HG02852 (cell line): ENCODE measurements around the gene LAD1.

Source experiments
- ATAC-seq: cut with Tn5 transposase; IDR thresholded peaks from one replicate; pipeline ENCODE4 v1.9.1; 2021; ENCODE audit warnings: mild to moderate bottlenecking, moderate library complexity; ENCODE audit not compliant: unreplicated experiment

Gene LAD1

GRCh38 chr1:201419746-201420607 lies 20.9 kb upstream of the LAD1 start:
- ATAC-seq = no peak

- ATAC-seq = no peak
Observed at GRCh38 chr1:201419256-201419655, 20.1 kb upstream of the LAD1 start.

DNA sequence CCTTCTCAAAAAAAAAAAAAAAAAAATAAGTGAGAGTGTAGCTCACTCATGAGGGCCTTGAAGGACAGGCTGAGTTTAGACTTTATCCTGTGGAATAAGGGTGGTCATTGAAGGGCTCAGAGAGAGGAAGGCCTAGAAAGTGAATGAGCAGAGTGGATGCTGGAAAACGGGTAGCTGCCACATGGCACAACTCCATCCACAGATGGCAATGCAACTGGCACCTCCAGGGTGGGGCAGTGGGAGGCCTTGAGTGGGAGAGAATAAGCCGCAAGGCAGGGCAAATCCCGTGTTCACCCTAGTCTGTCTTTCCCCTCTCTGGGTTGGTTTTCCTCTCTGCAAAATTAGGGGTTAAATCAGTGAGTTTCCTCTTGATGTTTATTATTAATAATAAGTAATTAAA lies 19.3 kb upstream of the LAD1 start:
- ATAC-seq = no peak

DNA sequence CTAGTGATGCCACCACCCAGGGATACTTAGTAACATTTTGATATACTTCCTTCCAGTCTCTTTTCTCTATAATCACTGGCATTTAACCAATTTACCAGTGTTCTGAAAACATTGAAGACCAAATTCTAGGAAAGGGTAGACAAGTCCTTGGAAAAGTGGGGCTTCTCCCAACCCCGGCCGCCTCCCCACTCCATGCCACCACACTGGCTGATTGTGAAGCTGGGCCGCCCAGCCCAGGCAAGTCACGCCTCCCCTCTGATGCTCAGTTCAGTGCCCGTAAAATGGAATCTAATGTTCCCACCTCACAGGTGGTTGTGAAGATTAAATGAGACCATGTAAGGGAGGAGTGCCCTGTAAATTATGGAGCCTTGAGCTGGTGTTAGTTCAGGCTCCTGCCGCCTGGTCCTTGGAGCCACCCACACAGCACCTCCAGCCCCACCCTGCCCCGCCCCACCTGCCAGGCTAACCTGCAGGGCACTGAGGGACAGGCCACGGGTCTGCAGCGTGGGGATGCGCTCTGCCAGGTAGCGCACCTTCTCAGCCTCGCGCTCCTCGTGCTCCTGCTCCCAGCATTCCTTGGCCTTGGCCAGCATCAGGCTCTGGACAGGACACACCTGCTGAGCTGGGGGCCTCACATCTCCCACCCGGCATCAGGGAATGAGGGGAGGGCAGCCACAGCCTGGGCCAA lies 15.1 kb upstream of the LAD1 start:
- ATAC-seq = no peak

DNA sequence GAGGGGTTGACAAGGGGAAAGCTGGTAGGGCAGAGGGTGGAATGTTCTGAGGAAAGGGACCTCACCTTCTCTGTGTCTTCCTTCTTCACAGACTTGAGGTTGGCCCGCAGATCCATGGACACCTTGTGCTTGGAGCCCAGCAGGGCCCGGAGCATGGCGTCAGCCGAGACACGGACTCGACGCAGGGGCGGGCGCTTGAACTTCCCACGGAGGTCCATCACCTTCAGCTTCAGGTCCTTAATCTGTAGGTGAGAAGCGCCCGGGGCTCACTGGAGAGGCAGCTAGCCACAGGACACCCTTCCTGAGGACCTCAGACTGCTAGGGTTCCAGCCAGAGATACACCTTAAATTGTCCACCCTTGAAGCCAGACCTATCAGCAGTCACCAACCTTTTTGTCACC lies 12.2 kb upstream of the LAD1 start:
- no peak for ATAC-seq

- no peak for ATAC-seq
Observed at GRCh38 chr1:201409440-201409839, 10.3 kb upstream of the LAD1 start.

- ATAC-seq = no peak
Observed at GRCh38 chr1:201408834-201409200, 9.7 kb upstream of the LAD1 start.

GRCh38 chr1:201408176-201408833 lies 9.2 kb upstream of the LAD1 start:
- ATAC-seq = no peak

- ATAC-seq = no peak
Observed at GRCh38 chr1:201406831-201407406, 7.8 kb upstream of the LAD1 start.

GRCh38 chr1:201405484-201405831 lies 6.3 kb upstream of the LAD1 start:
- ATAC-seq = no peak

- ATAC-seq = no peak
Observed at GRCh38 chr1:201404722-201405483, 5.8 kb upstream of the LAD1 start.

DNA sequence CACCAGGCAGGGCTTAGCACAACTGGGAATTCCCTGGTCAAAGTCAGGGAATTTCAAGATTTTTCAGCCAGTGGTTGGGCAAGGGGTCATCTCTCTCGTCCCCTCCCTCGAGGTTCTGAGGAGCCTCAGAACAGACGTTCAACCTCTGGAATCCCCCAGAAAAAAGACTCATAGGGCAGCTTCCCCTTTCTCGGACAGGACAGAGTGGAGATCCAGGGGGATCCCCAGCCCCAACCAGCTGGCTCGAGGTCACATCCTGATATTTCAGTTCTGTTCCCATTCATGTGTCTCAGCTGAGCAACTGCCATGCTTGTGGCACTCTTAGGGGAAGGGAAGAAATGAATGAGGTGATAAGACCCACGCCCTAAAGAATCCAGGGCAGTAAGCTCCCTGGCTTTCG lies 4.9 kb upstream of the LAD1 start:
- ATAC-seq = no peak

- no peak for ATAC-seq
Observed at GRCh38 chr1:201403359-201403758, 4.2 kb upstream of the LAD1 start.

- ATAC-seq = no peak
Observed at GRCh38 chr1:201401700-201402099, 2.6 kb upstream of the LAD1 start.

DNA sequence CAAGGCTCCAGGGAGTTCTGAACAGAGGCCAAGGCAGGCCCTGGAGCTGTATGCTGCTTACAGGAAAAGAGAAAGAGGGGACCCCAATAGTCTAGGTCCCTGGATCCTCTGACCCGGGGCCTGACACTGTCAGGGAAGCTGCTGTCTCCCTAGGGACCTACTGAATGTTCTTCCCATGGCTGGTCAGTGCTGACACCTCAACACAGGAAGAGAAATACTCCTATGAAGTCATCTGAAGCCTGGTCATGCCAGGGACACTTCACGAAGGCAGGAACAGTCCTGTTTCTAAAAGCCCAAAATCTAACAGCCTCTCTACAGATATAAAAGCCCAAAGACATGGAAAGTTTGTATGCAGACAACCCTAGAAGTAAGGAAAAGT lies 1.7 kb upstream of the LAD1 start:
- no peak for ATAC-seq

- ATAC-seq = no peak
Observed at GRCh38 chr1:201400212-201400851, 1.2 kb upstream of the LAD1 start.

DNA sequence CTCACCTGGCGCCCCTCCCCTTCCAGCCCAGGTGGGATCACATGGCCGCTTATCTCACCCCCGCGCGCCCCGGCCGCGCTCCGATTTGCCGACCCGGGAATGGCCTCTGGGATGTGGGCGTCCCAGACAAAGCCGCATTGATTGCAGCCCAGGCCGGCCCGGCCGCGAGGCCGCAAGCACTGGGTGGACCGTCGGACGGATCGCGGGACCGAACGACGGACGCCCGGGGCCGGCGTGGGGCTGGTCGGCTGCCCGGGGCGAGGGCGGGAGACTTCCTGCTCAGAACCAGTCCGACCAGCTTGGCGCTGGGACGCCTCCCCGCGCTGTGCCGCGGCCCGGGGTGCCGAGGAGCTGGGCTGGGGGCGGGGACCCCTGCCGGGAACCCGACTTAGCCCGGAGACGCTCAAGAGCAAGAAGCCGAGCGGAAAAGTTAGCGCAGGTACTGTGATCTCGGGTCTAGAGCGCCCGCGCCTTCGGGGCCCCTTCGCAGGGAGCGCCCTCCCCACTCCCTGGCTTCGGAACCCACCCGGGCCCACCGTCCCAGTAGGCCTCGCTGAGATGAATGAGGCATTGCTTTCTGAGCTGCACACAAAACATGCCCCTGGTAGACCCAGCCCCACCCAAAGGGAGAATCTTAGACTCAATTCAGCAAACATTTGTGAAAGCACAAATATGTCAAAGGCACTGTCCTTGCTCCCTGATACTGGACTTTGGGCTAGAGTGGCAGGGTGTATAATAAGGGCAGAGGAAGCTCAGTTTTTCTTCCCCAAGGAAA lies 415 bp upstream of the LAD1 start:
- no peak for ATAC-seq

- ATAC-seq = no peak
Observed at GRCh38 chr1:201397675-201398074, 1.4 kb downstream of the LAD1 start.

GRCh38 chr1:201396861-201397464 lies 2.2 kb downstream of the LAD1 start:
- ATAC-seq = no peak
